ENCODE measurements around the gene MACROD2.
"Not testable (repeated sequence)": the region's sequence is repeated elsewhere in the genome, so short reads cannot be mapped to it uniquely, and the experiment has no call there.

Gene MACROD2

DNA sequence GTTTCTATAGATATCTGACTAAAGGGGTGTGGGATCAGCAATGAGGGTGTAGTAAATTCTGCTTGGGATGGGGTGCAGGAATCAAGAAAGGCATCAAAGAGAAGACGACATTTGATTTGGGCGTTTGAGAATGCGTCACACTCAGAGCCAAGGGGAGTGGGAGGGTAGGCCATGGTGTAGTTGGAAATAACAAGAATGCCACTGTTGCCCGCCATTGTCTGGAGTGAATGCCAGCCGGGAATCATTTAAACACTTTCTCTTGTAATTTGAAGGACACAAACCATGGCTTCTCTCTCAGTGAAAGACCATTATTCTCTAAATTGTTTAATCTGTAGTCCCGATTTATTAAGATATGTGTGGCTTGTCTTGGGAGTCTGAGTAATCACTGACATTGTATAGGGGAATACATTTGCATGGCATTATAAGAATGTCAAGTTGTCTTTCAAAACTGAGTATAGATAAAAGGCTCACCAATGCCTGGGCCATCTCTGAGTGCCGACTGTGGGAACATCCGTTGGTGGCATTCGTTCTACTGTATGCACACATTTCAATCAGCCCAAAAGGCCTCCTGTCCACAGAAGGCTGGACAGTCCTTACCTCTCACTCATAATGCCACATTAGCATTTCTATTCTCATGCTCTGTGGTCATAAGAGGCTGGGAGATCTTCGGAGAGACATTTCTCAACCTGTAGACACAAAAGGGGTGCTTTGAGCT is 1800.1 kb downstream of the MACROD2 start:
- H3K4me3 ChIP-seq (ENCODE audit: low read depth, low read length): no peak overlapping the region
- DNase-seq (ENCODE audit: low read depth): no peak
- TF ChIP-seq, protein P1, sequence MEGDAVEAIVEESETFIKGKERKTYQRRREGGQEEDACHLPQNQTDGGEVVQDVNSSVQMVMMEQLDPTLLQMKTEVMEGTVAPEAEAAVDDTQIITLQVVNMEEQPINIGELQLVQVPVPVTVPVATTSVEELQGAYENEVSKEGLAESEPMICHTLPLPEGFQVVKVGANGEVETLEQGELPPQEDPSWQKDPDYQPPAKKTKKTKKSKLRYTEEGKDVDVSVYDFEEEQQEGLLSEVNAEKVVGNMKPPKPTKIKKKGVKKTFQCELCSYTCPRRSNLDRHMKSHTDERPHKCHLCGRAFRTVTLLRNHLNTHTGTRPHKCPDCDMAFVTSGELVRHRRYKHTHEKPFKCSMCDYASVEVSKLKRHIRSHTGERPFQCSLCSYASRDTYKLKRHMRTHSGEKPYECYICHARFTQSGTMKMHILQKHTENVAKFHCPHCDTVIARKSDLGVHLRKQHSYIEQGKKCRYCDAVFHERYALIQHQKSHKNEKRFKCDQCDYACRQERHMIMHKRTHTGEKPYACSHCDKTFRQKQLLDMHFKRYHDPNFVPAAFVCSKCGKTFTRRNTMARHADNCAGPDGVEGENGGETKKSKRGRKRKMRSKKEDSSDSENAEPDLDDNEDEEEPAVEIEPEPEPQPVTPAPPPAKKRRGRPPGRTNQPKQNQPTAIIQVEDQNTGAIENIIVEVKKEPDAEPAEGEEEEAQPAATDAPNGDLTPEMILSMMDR (conservative IDR thresholded peaks at IDR 0.05; ENCODE audit: low read depth, low read length): no peak

DNA sequence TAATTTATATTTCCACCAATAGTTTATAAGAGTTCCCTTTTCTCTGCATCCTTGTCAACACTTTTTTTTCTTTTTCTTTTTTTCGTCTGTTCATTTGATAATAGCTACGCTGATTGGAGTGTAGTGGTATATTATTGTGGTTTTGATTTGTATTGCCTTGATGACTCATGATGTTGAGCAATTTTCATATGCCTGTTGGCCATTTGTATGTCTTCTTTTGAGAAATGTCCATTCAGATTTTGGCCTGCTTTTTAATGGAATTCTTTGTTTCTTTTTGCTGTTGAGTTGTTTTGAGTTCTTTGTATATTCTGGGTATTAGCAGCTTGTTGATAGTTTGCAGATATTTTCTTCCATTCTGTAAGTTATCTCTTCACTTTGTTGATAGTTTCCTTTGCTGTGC is 1804.6 kb downstream of the MACROD2 start:
- H3K4me3 ChIP-seq (ENCODE audit: low read depth, low read length): no peak overlapping the region
- DNase-seq (ENCODE audit: low read depth): peak; percentile 64
- TF ChIP-seq, protein P1 (conservative IDR thresholded peaks at IDR 0.05; ENCODE audit: low read depth, low read length): no peak

DNA sequence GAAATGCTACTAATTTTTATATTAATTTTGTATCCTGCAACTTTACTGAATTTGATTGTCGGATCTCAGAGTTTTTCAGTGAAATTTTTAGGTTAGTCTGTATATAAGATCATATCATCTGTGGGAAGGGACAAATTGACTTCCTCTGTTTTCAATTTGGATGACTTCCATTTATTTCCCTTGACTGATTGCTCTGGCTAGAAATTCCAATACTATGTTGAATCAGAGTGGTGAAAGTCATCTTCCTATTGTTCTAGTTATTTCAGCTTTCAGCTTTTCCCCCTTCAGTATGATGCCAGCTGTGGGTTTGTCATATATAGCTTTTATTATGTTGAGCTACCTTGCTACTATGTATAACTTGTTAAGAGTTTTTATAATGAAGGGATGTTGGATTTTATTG is 1806.7 kb downstream of the MACROD2 start:
- TF ChIP-seq, protein P1 (conservative IDR thresholded peaks at IDR 0.05; ENCODE audit: low read depth, low read length): no peak
- no peak for DNase-seq (ENCODE audit: low read depth)
- H3K4me3 ChIP-seq (ENCODE audit: low read depth, low read length): no peak overlapping the region

DNA sequence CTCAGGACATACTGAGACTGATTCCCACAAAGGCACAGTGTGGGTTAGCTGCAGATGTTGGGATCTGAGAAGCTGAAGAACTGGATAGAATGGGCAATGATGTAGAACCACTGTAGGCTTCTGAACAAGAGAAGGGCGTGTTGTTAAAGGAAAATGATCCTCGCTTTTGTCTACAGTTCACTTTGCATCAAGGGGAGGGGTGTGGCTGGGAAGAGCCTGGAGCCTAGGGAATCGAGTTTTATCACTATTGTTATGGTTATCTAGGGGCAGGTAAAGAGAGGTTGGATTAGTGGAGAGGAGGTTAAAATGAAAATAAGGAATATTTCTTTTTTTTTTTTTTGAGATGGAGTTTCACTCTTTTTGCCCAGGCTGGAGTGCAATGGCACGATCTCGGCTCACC is 1809.8 kb downstream of the MACROD2 start:
- DNase-seq (ENCODE audit: low read depth): no peak
- TF ChIP-seq, protein P1 (conservative IDR thresholded peaks at IDR 0.05; ENCODE audit: low read depth, low read length): no peak
- H3K4me3 ChIP-seq (ENCODE audit: low read depth, low read length): no peak overlapping the region

- H3K4me3 ChIP-seq (ENCODE audit: low read depth, low read length): no peak overlapping the region
- DNase-seq (ENCODE audit: low read depth): no peak
Observed at GRCh38 chr20:15806105-15806504, 1810.8 kb downstream of the MACROD2 start.

DNA sequence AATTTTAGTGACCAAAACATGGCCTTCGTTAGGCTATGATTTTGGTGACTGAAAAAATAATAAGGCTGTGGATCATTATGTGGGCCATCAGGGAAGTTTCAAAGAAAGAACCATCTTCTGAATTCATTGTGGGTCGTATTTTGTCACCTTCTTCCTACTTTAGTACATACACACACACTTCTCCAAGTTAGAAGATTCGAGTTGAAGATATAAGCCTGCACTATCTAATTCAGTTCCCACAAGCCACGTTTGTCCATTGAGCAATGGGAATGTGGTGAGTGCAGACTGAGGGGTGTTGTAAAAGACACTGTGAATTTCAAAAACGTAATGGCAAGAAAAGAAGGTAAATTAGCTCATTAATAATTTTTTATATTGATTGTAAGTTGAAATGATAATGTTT is 1812.0 kb downstream of the MACROD2 start:
- DNase-seq (ENCODE audit: low read depth): no peak
- TF ChIP-seq, protein P1 (conservative IDR thresholded peaks at IDR 0.05; ENCODE audit: low read depth, low read length): no peak
- H3K4me3 ChIP-seq (ENCODE audit: low read depth, low read length): no peak overlapping the region

More at GRCh38 chr20:15806105-15806504, 1810.8 kb downstream of the MACROD2 start:
- TF ChIP-seq, protein P1 (conservative IDR thresholded peaks at IDR 0.05; ENCODE audit: low read depth, low read length): no peak

DNA sequence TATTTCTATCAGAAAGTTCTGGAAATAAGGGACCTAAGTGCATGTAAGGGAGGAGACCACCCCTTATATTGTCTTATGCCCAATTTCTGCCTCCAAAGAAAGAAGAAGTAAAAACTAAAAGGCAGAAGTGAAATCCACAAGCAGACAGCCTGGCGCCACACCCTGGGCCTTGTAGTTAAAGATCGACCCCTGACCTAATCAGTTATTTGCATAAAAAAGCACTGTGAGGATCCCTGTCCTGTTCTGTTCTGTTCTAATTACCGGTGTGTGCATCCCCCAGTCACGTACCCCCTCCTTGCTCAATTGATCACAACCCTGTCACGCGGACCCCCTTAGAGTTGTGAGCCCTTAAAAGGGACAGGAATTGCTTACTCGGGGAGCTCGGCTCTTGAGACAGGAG is 1812.5 kb downstream of the MACROD2 start:
- not testable (repeated sequence) for DNase-seq (ENCODE audit: low read depth); H3K4me3 ChIP-seq (ENCODE audit: low read depth, low read length)
